ENCODE results near the gene GNAI3.

- TF ChIP-seq POLR2A (IDR thresholded peaks at IDR 0.05) = no peak
- TF ChIP-seq, protein P1, sequence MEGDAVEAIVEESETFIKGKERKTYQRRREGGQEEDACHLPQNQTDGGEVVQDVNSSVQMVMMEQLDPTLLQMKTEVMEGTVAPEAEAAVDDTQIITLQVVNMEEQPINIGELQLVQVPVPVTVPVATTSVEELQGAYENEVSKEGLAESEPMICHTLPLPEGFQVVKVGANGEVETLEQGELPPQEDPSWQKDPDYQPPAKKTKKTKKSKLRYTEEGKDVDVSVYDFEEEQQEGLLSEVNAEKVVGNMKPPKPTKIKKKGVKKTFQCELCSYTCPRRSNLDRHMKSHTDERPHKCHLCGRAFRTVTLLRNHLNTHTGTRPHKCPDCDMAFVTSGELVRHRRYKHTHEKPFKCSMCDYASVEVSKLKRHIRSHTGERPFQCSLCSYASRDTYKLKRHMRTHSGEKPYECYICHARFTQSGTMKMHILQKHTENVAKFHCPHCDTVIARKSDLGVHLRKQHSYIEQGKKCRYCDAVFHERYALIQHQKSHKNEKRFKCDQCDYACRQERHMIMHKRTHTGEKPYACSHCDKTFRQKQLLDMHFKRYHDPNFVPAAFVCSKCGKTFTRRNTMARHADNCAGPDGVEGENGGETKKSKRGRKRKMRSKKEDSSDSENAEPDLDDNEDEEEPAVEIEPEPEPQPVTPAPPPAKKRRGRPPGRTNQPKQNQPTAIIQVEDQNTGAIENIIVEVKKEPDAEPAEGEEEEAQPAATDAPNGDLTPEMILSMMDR (IDR thresholded peaks at IDR 0.05) = no peak
Measured at GRCh38 chr1:109623601-109624161, 75.3 kb downstream of the GNAI3 start.

Measured in thyroid gland (tissue), 4 donors.